C1 segment of cervical spinal cord (tissue), 14 donors: ENCODE measurements around the gene MAP2K5.
"Not testable (repeated sequence)": the region's sequence is repeated elsewhere in the genome, so short reads cannot be mapped to it uniquely, and the experiment has no call there.

Experiments used
- DNase-seq, 14 donors: peaks; one replicate each; lab custom pipeline; 2025; lab: John Stamatoyannopoulos, UW

Gene MAP2K5

DNA sequence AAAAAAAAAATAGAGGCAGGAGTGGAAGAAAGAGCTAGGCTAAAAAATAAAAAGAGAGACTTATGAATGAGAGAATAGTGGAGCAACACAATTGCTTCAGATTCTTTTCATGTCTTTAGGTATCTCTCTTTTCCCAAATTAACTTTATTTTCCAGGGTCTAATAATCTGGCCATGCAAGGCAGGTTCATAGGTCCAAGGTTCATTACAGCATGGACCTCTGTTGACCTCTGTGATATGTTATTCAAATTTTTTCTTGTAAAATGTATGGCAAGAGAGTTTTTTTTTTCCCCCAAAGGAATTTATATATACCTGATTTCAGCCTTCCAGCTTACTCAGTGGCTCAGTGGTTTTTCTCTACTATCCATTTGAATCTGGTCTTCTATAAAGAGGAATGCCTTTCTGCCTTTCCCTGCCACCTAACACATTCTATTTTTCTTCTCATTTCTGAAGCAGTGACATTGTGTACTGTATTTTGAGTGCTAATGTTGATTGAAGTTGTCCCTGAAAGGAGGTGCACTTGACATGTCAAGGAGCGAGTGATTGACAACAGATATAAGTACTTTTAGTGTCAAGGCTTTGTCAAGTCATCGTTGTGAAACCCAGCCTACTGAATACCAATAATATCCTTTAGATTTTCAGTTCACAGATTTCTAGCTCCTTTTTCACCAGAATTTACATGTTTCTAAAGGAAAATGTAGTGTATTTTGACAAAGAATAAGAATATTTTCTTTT lies 118.5 kb downstream of the MAP2K5 start:
- no peak for DNase-seq

DNA sequence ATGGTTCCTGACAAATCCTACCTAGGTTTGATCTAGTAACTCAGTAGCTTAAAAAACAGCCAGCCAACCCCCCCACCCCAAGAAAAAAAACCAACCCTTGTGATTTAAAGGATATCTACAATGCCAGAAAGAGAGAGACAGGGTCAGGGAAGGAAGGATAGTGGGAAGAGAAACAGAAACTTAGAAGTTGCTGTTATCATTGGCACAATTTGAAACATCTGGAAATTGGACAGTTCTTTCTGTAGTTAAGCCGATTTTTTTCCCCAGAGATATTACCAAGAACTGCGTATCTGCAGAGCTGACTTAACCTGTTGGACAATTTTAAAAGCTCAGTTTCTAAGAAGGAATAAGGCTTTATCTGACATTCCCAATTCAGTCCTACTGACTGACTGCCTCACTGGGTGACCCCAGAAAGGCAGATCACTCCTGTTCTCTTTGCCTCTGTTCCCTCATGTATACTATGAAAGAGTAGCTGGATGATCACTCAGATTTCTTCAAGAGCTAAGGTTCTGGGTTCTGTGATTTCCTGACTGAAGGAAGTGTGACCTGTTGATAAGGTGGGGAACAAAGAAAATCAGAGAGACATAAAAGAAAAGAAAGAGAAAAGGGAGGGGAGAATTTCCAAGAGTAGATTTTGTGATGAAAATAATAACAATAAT lies 128.3 kb downstream of the MAP2K5 start:
- DNase-seq = no peak

DNA sequence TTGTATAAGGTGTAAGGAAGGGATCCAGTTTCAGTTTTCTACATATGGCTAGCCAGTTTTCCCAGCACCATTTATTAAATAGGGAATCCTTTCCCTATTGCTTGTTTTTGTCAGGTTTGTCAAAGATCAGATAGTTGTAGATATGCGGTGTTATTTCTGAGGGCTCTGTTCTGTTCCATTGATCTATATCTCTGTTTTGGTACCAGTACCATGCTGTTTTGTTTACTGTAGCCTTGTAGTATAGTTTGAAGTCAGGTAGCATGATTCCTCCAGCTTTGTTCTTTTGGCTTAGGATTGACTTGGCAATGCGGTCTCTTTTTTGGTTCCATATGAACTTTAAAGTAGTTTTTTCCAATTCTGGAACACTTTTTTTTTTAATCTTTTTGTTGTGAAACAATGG lies 130.3 kb downstream of the MAP2K5 start:
- DNase-seq = not testable (repeated sequence)

DNA sequence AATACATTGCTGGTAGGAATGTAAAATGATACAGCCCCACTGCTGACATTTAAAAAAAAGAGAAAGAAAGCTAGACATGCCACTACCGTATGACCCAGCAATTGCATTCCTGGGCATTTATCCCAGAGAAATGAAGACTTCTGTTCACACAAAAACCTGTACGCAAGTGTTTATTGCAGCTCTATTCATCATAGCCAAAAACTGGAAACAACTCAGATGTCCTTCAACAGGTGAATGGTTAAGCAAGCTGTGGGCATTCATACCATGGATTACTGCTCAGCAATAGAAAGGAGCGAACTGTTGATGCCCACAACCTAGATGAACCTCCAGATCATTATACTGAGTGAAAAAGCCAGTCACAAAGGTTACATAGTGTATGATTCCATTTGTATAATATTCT lies 132.5 kb downstream of the MAP2K5 start:
- no peak for DNase-seq

DNA sequence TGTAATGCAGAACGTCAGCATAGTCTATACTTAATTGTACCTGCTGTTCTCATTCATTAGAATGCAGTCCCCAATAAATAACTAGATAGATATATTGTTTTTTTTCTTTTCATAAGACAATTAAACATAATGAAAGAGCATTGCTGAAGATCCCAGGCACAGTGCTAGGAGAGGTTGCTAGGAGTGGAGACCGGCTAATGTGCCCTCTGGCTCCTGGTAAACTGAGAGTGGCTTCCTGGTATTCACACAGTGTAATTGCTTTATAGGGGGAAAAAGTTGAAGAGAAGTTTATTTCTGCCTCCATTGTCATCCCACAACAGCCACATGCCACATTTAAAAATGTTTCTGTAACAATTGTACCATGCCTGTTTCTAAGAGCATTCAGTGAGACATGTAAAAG lies 135.6 kb downstream of the MAP2K5 start:
- no peak for DNase-seq

DNA sequence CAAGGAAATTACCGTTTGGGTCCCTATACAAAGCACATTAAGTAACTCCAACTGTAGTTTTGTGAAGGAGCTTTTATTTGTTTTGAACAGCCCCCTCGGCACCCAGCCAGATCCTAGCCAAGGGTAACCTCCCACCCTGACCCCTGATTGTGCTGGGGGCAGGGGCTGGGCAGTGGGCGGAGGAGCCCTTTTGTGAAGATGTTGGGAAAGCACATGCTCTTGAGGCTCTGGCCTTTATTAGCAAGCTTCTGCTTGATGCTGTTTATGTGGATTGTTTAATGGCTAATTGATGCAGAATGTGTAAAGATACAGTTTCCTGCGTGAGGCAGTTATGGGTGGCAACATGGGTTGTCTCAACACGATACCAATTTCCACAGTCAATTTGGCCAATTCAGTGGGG lies 136.5 kb downstream of the MAP2K5 start:
- DNase-seq = no peak

DNA sequence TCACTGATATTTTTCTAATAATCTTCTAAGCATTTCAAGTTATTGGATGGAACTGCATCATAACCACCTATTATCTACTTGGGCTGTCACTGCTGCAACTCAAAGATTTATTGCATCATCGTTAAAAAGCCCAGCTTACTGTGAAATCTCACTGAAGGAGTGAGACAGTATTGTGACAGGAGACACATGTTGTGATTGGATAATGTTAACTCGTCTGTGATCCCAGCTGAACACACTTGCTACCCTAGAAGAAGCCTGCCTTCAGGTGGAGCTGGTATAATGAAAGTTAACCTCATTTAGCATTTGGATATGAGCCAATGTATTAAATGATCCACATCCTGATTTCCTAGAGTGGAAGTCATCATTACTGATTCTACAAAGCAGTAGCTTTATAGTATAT lies 138.1 kb downstream of the MAP2K5 start:
- no peak for DNase-seq

DNA sequence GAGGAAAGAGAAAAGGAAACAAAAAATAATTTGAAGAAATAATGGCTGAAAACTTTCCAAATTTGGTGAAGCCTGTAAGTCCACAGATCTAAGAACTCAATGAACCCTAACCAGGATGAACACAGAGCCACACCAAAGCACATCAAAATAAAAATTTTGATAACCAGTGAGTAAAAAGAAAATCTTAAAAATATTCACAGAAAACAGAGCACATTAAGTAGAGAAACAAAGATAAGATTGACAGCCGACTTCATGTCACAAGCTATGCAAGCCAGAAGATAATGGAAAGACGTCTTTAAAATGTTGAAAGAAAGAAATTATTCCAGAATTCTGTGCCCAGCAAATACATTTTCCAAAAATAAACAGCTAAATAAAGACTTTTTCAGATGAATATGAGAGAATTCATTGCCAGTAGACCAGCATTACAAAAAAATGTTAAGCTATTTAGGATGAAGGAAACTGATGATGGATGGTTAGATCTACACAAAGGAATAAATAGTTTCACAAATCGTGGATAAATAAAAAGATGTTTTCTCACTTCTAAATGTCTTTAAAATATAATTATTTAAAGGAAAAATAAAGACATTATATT lies 142.6 kb downstream of the MAP2K5 start:
- no peak for DNase-seq

DNA sequence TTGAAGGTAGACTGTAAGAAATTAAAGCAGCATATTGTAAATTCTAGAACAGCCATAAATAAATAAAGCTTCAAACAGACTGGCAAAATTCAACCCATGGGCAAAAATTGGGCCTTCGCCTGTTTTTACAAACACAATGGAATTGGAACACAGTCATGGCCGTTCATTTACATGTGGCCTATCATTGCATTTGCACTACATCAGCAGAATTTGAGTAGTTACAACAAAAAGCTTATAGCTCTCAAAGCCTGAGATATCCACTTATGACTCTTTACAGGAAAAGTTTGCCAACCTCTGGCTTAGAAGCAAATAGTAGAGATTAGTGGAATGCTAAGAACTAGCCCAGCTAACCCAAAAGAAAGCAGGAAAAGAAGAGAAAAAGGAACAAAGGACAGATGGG lies 143.2 kb downstream of the MAP2K5 start:
- no peak for DNase-seq

DNA sequence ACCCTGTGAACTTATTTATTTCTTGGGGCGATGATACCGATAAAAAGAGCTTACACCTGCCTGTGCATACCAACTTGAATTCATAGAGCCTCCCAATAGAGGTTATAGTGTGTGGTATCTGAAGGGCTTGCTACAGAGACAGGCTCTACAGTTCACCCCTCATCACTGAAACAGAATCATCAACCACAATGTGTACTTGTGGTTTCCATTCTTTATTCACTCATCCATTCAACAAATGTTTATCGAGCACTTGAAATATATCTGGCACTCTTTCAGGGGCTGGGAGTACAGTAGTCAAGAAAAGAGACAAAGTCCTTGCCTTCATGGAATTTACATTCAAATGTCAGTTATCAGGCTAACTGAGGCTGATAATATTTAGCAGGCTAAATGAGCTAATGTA lies 148.4 kb downstream of the MAP2K5 start:
- no peak for DNase-seq

DNA sequence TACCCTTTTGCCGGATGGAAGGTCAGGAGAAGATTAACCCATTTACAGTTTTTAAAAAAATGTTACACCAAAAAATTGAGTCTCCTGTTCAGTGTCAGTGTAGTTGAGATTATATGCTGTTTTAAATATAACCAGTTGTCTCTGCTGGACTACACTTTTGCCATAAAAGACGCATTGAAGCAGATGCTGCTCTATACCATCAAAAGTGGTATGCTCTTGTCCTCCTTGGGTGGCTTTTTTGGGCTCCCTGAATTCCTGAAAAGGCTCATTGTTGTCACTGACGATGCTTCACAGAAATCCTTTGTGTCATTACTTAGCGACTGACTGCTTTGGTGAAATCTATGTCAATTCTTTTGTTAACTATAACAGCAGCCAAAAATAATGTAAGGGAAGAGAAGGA lies 148.9 kb downstream of the MAP2K5 start:
- DNase-seq = peak in 1 of 14 donors; percentile 2

DNA sequence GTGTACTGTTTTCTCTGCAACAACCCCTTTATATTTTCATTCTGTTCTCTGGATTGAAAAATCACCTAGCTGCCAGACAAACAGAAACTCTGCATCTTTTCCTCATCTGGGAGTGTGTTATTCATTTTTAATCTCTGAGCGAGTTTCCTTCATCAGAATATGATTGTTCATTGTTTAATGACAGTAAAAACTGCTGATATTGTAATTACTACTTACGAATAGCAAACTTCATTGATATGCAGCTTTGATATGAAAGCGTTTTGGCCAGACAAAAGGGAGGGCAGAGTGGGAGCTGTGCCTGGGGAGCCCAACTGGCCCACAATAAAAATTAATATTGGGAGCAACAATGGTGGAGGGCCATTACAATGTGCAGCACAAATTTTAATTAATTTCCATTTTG lies 150.1 kb downstream of the MAP2K5 start:
- no peak for DNase-seq

DNA sequence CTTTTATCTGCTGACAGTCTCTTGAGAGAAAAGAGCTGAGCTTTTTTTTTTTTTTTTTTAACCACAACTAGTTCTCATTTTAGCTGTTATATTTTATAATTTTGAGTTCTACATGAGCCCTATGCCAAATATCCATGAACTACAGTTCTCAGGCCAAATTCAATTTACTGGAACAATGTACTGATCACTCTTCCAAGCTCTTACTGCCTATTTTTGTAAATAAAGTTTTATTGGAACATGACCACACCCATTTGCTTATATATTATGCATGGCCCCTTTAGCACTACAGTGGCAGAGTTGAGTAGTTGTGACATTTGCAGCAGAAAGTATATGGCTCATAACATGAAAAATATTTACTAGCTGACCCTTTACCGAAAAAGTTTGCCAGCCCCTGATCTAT lies 153.6 kb downstream of the MAP2K5 start:
- no peak for DNase-seq

DNA sequence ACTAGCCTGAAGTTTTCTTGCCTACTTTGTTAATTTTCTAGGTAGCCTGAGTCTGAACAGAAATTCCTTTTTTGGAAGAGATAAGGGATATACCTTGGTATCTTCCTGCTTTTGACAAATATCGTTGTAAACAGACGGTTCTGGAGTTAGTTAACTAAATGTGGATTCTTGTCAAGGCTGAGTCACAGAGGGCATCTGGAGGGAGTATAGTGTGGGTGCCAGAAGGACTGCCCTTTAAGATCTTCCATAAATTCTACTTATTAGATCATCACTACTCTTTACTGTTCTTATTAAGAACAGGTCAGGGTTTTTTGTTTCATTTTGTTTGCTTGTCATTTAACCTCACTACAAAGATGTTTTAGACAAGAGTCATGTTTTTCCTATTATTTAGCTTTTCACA lies 157.5 kb downstream of the MAP2K5 start:
- no peak for DNase-seq

DNA sequence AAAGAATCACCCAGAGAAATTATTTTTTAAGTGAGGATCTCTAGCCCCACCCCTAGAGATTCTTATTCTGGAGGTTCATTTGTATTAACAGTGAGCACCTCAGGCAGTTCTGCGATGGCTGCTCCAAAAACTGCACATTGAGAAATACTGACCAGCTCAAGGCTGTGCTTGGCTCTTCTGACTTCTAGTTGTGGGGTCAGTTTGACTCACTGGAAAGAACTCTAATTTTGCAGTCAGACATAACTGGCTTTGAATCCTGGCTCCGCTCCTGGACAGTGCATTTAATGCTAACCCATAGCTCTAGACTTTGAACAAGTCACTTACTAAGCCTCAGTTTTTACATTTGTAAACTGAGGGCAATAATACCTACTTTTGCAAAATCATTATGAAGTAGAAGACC lies 159.2 kb downstream of the MAP2K5 start:
- DNase-seq = no peak

DNA sequence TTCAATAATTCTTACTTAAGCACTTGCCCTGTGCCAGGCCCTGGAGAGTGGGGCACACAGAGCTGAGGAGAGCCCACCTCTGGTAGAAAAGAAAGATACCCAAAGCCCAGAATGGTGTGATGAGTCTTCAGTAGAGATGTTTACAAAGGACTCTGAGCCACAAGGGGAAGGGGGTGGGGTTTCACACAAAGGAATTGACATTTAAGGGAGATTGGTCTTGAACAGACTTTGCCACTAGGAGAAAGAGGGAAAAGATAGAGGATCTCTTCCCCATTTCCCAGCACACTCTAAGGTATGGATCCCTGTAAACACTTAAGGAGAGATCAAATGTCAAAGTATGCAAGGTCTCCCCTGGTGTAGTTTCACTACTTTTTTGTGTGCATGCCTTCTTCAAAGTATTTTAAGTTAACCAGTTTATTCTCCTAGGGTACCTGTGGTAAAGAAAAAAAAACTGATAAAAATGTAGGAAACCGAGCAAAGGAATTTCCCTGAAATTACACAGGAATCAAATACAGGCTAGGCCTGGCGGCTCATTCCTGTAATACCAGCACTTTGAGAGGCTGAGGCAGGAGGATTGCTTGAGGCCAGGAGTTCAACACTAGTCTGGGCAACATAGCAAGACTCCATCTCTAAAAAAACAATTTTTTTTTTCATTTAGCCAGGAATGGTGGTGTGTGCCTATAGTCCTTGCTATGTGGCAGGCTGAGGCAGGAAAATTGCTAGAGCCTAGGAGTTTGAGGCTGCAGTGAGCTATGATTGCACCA lies 165.2 kb downstream of the MAP2K5 start:
- no peak for DNase-seq

DNA sequence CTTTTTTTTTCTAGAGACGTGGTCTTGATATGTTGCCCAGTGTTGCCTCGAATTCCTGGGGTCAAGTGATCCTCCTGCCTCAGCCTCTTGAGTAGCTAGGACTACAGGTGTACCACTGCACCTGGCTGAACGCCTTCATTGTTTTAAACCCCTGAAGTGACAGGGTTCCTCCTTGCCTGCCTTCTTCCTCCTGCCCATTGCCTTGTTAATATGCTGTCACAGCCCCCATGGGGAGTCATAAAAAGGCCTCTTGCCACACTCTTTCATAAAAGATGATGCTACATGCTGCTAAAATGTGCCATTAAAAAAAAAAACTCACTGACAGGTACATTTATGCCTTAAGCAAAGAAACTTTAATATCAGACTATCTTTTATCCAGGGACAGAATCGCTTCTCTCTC lies 166.0 kb downstream of the MAP2K5 start:
- no peak for DNase-seq

DNA sequence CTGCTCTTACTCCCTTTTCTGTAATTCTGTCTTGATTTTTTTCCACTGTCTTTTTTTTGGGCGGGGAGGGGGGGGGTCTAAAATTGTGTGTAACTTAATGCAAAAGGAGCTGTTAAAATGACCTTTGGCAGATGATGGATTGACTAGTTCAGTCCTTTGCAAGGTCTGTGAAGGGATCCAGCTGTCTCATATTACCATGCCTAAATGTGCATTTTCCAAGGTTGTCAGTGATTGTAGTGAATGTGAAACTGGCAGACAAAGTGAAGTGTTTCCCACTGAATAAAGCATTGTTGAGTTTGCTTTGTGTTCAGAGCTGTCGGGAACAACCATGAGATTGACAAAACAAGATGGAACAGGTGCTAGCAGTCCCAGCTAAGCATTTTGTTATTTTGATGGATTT lies 172.7 kb downstream of the MAP2K5 start:
- peak in 2 of 14 donors; percentile 3 to 4 for DNase-seq

DNA sequence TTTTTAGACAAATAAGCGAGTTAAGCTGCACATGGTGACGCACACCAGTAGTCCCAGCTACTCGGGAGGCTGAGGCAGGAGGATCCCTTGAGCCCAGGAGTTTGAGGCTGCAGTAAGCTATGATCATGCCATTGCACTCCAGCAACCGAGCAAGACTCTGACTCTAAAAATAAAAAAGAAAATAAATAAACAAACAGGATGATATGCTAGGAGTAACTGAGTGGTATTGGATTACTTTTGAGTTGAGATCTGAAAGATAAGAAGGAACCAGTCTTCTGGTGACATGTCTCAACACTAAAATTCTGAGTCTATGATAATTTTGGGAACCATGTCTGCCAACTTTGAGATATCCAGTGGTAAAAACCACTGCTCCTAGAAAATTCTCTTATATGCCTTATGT lies 173.7 kb downstream of the MAP2K5 start:
- DNase-seq = no peak

DNA sequence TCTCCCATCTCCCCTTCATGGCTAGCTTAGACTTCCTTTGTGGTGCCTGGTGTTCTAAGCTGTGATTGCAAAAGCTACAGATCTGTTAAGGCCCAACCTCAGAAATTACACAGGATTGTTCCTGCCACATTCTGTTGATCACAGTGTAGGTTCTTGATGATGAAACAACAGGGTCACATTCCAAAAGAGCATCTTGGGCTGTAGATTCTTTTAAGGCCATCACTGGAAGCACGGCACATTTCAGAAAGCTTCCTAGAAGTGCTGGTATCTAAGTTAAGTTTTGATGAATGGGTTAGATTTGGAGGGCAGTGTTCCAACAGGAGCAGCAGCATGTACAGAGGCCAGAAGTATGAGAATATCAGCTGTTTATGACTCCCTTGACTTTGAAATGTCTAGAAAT lies 175.3 kb downstream of the MAP2K5 start:
- no peak for DNase-seq

DNA sequence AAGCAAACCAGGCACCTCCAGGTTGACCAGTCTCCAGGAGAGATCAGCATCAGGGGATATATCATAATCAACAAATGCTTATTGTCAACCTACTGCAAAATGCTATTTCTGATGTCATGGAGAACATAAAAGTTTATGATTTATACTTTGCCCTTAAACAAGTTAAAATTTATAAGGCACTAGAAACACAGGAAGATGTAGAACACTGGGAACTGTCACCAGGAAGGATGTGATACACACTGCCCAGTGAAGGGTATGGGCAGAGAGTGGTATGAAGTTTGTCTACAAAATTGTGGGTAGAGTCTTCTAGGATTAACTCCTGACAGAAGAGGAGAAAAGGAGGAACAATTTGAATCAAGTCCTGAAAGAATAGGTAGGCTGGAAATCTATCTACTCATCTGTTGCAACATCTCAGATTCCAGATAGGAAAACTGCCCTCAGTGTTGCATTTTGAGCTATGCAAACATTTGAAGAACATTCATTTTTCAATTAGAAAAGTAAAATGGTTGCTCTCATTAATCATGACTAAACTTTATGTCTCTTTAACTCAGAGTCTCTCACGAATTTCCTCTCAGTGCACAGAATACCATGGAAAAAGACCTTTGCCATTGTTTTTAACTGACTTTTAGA lies 176.9 kb downstream of the MAP2K5 start:
- no peak for DNase-seq
